Measurements from ENCODE around the gene ARPC5.

ARPC5 gene

DNA sequence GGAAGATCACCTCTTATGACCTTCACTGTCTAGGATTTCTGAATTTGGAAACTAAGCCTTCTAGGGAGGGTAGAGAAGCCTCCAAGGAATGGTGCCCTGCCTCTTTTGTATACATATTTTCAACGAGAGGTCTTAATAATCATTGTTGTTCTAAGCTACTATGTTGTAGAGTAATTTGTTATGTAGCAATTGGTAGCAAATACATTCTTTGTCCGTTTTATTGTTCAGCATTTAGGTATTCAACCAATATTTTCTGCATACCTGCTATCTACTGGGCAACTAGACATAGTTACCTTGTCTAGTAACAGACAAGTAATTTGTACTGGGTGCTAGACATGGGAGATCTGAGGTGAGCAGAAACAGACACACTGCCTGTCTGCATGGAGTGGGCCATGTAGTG lies 24.6 kb downstream of the ARPC5 start:
- TF ChIP-seq, protein P1, sequence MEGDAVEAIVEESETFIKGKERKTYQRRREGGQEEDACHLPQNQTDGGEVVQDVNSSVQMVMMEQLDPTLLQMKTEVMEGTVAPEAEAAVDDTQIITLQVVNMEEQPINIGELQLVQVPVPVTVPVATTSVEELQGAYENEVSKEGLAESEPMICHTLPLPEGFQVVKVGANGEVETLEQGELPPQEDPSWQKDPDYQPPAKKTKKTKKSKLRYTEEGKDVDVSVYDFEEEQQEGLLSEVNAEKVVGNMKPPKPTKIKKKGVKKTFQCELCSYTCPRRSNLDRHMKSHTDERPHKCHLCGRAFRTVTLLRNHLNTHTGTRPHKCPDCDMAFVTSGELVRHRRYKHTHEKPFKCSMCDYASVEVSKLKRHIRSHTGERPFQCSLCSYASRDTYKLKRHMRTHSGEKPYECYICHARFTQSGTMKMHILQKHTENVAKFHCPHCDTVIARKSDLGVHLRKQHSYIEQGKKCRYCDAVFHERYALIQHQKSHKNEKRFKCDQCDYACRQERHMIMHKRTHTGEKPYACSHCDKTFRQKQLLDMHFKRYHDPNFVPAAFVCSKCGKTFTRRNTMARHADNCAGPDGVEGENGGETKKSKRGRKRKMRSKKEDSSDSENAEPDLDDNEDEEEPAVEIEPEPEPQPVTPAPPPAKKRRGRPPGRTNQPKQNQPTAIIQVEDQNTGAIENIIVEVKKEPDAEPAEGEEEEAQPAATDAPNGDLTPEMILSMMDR (IDR thresholded peaks at IDR 0.05; ENCODE audit: low read depth, low read length, poor library complexity, severe bottlenecking): no peak
- no peak for TF ChIP-seq EZH2phosphoT487 (IDR thresholded peaks at IDR 0.05; ENCODE audit: borderline replicate concordance, low read length)
- Histone ChIP-seq H4K20me1 (ENCODE audit: control insufficient read depth, insufficient read depth, low read depth, low read length) (no peaks in the 10 kb centered on the region), H3K4me2 (ENCODE audit: low read length) (no peak overlapping the region), H3K4me3 (ENCODE audit: low read length) (no peak overlapping the region), H3K9me2 (replicated peaks; ENCODE audit: control insufficient read depth, low read length) (no peaks in the 10 kb centered on the region), H3K9me3 (ENCODE audit: control insufficient read depth, insufficient read depth, low read length) (no peaks in the 10 kb centered on the region), H3K27ac (ENCODE audit: low read depth, low read length) (no peak overlapping the region), H3K27me3 (ENCODE audit: control insufficient read depth, low read length) (peaks cover 5% of the 10 kb centered on the region; the same call in 1 of the 2 replicates), H3K4me1 (ENCODE audit: control insufficient read depth, low read length) (peaks cover 20% of the 10 kb centered on the region), H3K36me3 (ENCODE audit: control insufficient read depth, low read length) (no peaks in the 10 kb centered on the region), H3K79me2 (ENCODE audit: control insufficient read depth, low read length) (no peaks in the 10 kb centered on the region), H3F3A (ENCODE audit: control insufficient read depth, insufficient read depth) (no peaks in the 10 kb centered on the region)

DNA sequence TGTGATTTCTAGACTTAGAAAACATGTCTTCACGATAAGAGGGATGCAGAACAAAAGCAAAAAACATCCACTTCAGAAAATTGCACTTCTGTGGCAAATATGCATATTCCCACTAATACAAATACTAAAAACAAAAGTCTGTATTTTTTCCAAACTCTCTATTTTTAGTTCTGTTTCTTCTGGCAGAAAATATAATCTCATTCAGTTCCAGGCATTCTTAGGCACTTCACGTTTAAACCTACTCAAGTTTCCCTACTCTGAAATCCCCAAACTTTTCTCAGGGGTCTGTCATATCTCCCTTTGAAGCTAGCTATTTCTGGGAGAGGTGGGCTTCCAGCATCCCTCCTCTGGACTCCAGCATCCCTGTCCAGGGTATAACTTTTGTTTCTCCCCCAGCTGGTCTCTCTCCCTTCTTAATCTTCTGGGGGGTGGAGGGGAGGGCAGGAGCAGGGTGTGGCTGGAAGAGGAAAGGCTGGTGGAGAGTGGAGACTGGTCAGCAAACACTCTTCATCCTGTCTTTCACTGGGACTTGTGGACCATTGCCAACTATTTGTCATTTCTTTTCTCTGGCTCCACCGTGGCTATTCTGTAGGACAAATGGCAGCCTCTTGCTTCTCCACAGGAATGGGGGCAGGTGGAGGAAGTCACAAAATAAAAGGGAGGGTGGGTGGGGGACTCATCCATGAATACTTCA lies 25.7 kb downstream of the ARPC5 start:
- Histone ChIP-seq H3K36me3 (ENCODE audit: control insufficient read depth, low read length) (no peaks in the 10 kb centered on the region), H3K27ac (ENCODE audit: low read depth, low read length) (no peak overlapping the region)

DNA sequence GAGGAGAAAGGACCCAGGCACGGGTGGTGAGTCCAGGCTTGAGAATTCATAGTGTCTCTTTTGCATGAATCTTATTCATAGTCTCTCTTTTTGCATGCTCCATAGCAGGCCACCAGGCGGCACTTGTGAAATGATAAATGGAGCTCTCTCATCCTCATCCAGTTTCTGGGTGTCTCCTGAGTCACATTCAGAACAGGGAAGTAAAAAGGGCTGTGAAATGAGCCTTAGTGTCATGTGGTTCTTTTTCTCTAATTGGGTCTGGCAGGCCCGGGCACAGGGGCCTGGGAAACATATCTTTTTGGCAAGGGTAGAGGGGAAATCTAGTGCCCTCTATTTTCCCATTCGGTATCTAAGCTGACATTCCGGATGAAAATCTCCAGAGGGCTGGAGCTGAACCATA lies 26.3 kb downstream of the ARPC5 start:
- peaks cover 24% of the 10 kb centered on the region for H3K4me1 ChIP-seq (ENCODE audit: control insufficient read depth, low read length)

More for the DNA sequence above, 25.7 kb downstream of the ARPC5 start:
- H3K4me2 ChIP-seq (ENCODE audit: low read length): no peak overlapping the region
- TF ChIP-seq, protein P1 (IDR thresholded peaks at IDR 0.05; ENCODE audit: low read depth, low read length, poor library complexity, severe bottlenecking): no peak
- TF ChIP-seq EZH2phosphoT487 (IDR thresholded peaks at IDR 0.05; ENCODE audit: borderline replicate concordance, low read length): no peak
- no peaks in the 10 kb centered on the region for H4K20me1 ChIP-seq (ENCODE audit: control insufficient read depth, insufficient read depth, low read depth, low read length)
- H3K4me3 ChIP-seq (ENCODE audit: low read length): no peak overlapping the region
- no peaks in the 10 kb centered on the region for H3K9me3 ChIP-seq (ENCODE audit: control insufficient read depth, insufficient read depth, low read length)
- no peaks in the 10 kb centered on the region for H3K9me2 ChIP-seq (replicated peaks; ENCODE audit: control insufficient read depth, low read length)
- peaks cover 24% of the 10 kb centered on the region for H3K4me1 ChIP-seq (ENCODE audit: control insufficient read depth, low read length)
- H3K79me2 ChIP-seq (ENCODE audit: control insufficient read depth, low read length): no peaks in the 10 kb centered on the region
- H3F3A ChIP-seq (ENCODE audit: control insufficient read depth, insufficient read depth): no peaks in the 10 kb centered on the region
- H3K27me3 ChIP-seq (ENCODE audit: control insufficient read depth, low read length): peaks cover 5% of the 10 kb centered on the region; the same call in 1 of the 2 replicates

More for the DNA sequence above, 26.3 kb downstream of the ARPC5 start:
- Histone ChIP-seq H3K4me2 (ENCODE audit: low read length) (no peak overlapping the region; the same call in 1 of the 2 replicates), H3F3A (ENCODE audit: control insufficient read depth, insufficient read depth) (no peaks in the 10 kb centered on the region), H3K79me2 (ENCODE audit: control insufficient read depth, low read length) (no peaks in the 10 kb centered on the region), H3K27me3 (ENCODE audit: control insufficient read depth, low read length) (peaks cover 5% of the 10 kb centered on the region; the same call in 1 of the 2 replicates), H3K9me2 (replicated peaks; ENCODE audit: control insufficient read depth, low read length) (no peaks in the 10 kb centered on the region), H3K9me3 (ENCODE audit: control insufficient read depth, insufficient read depth, low read length) (no peaks in the 10 kb centered on the region), H3K27ac (ENCODE audit: low read depth, low read length) (no peak overlapping the region), H3K36me3 (ENCODE audit: control insufficient read depth, low read length) (no peaks in the 10 kb centered on the region), H4K20me1 (ENCODE audit: control insufficient read depth, insufficient read depth, low read depth, low read length) (no peaks in the 10 kb centered on the region), H3K4me3 (ENCODE audit: low read length) (no peak overlapping the region)
- TF ChIP-seq EZH2phosphoT487 (IDR thresholded peaks at IDR 0.05; ENCODE audit: borderline replicate concordance, low read length): no peak
- TF ChIP-seq, protein P1 (IDR thresholded peaks at IDR 0.05; ENCODE audit: low read depth, low read length, poor library complexity, severe bottlenecking): peak; percentile 62

Measured in DOHH2 (cell line).